GM12873 (cell line): ENCODE data around the gene RGS12.

Experiments used
- CTCF ChIP-seq: IDR thresholded peaks from 2 replicates; pipeline ENCODE4 v1.5.1; 2012; ENCODE audit warnings: low read depth, mild to moderate bottlenecking, moderate library complexity, low read length, control low read depth; ENCODE audit not compliant: insufficient read depth; ENCODE audit errors: missing control alignments

The RGS12 gene

DNA sequence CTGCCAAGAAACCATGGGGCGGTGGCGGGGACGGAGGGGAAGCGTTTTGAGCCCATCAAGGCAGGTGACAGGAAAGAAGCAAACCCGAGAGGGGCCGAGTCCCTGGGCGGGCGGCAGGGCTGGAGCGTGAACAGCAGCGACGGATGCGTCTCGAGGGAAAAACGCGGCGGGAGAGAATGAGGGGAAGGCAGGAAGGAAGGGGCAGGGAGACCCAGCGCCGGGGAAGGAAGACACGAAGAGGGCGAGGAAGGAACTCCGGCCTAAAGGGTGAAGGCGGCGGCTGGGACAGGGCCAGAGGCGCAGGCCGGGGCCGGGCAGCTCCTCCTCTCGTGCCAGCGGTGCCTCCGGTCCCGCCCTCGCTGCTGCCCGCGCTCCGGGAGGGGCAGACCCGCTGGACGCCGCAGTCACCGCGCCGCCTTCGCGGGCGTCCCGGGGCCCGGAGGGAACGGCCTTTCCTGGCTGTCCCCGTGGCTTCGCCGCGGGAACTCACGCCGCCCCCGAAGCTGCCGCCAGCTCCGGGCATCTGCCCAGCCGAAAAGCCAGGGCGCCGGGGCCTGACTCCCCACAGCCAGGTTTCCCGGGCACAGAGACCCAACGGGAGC, 751 bp upstream of the RGS12 start:
- TF ChIP-seq CTCF, result no peak

GRCh38 chr4:3293401-3294391, 875 bp downstream of the RGS12 start:
- no peak for TF ChIP-seq CTCF

- no peak for TF ChIP-seq CTCF
Measured at GRCh38 chr4:3294401-3295241, 1.8 kb downstream of the RGS12 start.

- no peak for TF ChIP-seq CTCF
Measured at GRCh38 chr4:3295837-3296624, 3.2 kb downstream of the RGS12 start.

- TF ChIP-seq CTCF, result no peak
Measured at GRCh38 chr4:3296651-3297050, 3.8 kb downstream of the RGS12 start.

DNA sequence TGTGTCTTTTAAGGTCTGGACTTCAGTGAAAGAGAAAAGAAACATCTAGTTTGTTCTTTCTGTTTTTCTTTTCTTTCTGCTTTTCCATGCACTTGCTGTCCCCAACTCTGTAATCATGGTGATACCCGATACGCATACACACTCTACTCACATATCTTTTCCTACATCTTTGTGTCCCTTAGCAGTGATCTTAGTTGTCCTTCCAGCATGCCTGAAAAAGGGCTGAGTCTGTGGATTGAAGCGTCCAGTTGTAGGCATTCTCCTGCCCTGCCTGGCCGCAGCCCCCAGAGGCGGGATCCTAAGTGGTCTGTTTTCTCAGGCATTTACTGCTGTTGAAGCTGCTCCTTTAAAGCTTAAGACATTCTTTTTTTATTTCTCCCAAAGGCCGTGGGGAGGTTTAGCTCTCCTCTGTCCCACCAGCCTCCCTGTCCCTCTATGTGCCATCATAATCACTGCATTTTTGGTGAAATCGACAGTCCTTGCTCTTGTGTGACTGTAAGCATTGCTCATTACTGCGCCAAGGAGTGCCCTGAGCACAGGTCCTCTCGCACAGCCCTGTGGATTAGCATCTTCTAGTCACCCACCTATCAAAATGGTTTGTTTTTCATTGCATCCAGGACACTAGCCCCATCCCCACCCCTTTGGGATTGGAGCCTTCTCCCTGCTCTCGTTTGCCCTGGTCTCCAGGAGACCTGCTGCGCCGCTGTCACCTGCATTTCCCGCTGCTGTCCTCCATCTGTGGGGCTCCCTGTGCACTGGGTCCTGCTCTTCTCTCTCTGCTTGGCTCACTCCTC, 4.4 kb downstream of the RGS12 start:
- TF ChIP-seq CTCF, result no peak
